ENCODE results near the gene RAF1. TPM values are rescaled to one million over a fixed set of nuclear protein-coding genes. Genes with fewer than 3 reads are reported as not detected.

The RAF1 gene
- total and polyA plus RNA-seq, 2 donors (not counting 3 experiments of a cell fraction or from before 2014, with no cell fraction given) = 73.8 to 86.2 TPM

- H3K4me1 ChIP-seq (ENCODE audit: control insufficient read depth, extremely low read depth, insufficient read depth, low read length) = no peaks in the 10 kb centered on the region
- H3K27ac ChIP-seq (ENCODE audit: insufficient read depth, low read depth, low read length) = no peak within 1 kb of the TSS
- no peaks in the 10 kb centered on the region for H3K27me3 ChIP-seq (ENCODE audit: control insufficient read depth in 2 of 2, insufficient read depth in 2 of 2, low read length in 2 of 2)
- no peak within 1 kb of the TSS for H3K9ac ChIP-seq (replicated peaks; ENCODE audit: extremely low read depth, insufficient read depth, low read length)
- H3K9me3 ChIP-seq (replicated peaks; ENCODE audit: control insufficient read depth, insufficient read depth, low read length) = no peaks in the 10 kb centered on the region
- DNase-seq (ENCODE audit: low read depth, low spot score) (no peak), FAIRE-seq (no peak)
- dilution Hi-C loops (cut with MboI; ENCODE audit: extremely low pct_ligation_motif_present, low sequenced_read_pairs) = no loop called here
- H3K4me3 ChIP-seq (replicated peaks in 1 of 3; ENCODE audit: insufficient read depth in 1 of 3, low read depth in 1 of 3, low read length in 3 of 3) = no peak within 1 kb of the TSS
- no peak within 1 kb of the TSS for H3K4me2 ChIP-seq (ENCODE audit: insufficient read depth, low read length)
- no peaks in the 10 kb centered on the region for H3K79me2 ChIP-seq (ENCODE audit: control insufficient read depth, insufficient read depth, low read length)
- no peak within 1 kb of the TSS for H2AFZ ChIP-seq (ENCODE audit: low read depth, low read length)
- no TSS peak for BruUV-seq (replicated peaks)
- TF ChIP-seq POLR2A (IDR thresholded peaks at IDR 0.05; ENCODE audit: low read depth, low read length) (no peak), MYC (IDR thresholded peaks at IDR 0.05; ENCODE audit: low read depth, low read length) (no peak), POLR2AphosphoS5 (IDR thresholded peaks at IDR 0.05; ENCODE audit: insufficient read depth, low read depth, low read length) (no peak), EZH2 (IDR thresholded peaks at IDR 0.05; ENCODE audit: borderline replicate concordance, low read depth, low read length, severe bottlenecking) (no peak), GATA2 (IDR thresholded peaks at IDR 0.05; ENCODE audit: insufficient read depth, insufficient read length, low read depth, low read length) (no peak), FOS (IDR thresholded peaks at IDR 0.05; ENCODE audit: borderline replicate concordance, insufficient read depth, low read length) (no peak), CTCF (IDR thresholded peaks at IDR 0.05; ENCODE audit: extremely low read depth in 1 of 2, insufficient read depth in 1 of 2, low read depth in 1 of 2, low read length in 2 of 2) (no peak), JUN (IDR thresholded peaks at IDR 0.05; ENCODE audit: borderline replicate concordance, insufficient read depth, insufficient read length, low read depth) (no peak), MAX (IDR thresholded peaks at IDR 0.05; ENCODE audit: insufficient read depth, insufficient read length) (no peak)
- H4K20me1 ChIP-seq (replicated peaks; ENCODE audit: control insufficient read depth, extremely low read depth, insufficient read depth, low read length) = no peaks in the 10 kb centered on the region
- CTCF ChIA-PET = interaction anchor here (0.8 to 1.2 kb wide), 2 partner anchors 16 to 49 kb away, joined by 3 to 5 read pairs; no protein-coding TSS in a partner anchor
- H3K9me1 ChIP-seq (replicated peaks; ENCODE audit: control insufficient read depth, extremely low read depth, insufficient read depth, low read length) = no peaks in the 10 kb centered on the region
- no peaks in the 10 kb centered on the region for H3K36me3 ChIP-seq (ENCODE audit: control insufficient read depth in 2 of 2, extremely low read depth in 1 of 2, insufficient read depth in 2 of 2, low read length in 2 of 2)
- intact Hi-C loops (cut with micrococcal nuclease) = no loop called here
- POLR2A ChIA-PET = interaction anchor here (1.0 kb wide), 1 partner anchor 8 kb away, joined by 3 read pairs; no protein-coding TSS in a partner anchor
Measured at GRCh38 chr3:12545473-12545791, 118.5 kb downstream of the RAF1 start, which contains the start of gene MKRN2OS. TSS of gene MKRN2OS (minus strand) at chr3:12545499. CDS start at chr3:12545464, 35 bp downstream.

Data from endothelial cell of umbilical vein (primary cell).